ENCODE results near the gene B3GNT5.

DNA sequence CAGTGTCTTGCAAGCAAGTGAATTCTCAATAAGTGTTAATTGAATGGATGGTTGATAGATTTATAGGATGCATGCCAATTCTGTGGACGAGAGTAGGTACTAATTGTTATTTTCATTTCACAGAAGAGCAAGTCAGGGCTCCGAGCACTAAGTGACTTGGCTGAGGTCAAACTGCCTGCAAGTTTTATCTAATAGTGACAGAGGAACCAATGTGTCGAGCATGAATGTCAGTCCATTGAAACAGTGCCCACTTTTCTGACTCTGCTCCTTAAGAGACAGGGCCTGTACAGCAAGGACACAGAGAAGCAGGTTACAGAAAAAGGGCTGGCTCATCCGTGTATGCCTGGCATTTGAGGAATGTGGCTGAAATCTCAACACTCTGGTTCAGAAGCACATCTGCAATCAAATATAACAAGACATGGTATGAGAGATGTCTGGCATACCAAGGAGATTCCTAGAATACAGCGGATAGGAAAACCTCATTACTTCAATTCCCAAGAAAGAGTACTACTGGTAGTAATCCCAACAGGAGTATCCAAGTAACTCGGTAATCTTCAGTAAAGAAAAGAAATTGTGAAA lies 6.0 kb upstream of the B3GNT5 start:
- TF ChIP-seq POLR2A (IDR thresholded peaks at IDR 0.05) (no peak), POLR2AphosphoS5 (IDR thresholded peaks at IDR 0.05) (no peak)
- TF ChIP-seq, protein P1, sequence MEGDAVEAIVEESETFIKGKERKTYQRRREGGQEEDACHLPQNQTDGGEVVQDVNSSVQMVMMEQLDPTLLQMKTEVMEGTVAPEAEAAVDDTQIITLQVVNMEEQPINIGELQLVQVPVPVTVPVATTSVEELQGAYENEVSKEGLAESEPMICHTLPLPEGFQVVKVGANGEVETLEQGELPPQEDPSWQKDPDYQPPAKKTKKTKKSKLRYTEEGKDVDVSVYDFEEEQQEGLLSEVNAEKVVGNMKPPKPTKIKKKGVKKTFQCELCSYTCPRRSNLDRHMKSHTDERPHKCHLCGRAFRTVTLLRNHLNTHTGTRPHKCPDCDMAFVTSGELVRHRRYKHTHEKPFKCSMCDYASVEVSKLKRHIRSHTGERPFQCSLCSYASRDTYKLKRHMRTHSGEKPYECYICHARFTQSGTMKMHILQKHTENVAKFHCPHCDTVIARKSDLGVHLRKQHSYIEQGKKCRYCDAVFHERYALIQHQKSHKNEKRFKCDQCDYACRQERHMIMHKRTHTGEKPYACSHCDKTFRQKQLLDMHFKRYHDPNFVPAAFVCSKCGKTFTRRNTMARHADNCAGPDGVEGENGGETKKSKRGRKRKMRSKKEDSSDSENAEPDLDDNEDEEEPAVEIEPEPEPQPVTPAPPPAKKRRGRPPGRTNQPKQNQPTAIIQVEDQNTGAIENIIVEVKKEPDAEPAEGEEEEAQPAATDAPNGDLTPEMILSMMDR (IDR thresholded peaks at IDR 0.05), result no peak

All from breast epithelium (tissue), 3 donors.